GM21423 (cell line): ENCODE data around the gene OBP2B.

Experiments
- ATAC-seq: cut with Tn5 transposase; IDR thresholded peaks from one replicate; pipeline ENCODE4 v1.9.1; 2021; ENCODE audit warnings: mild to moderate bottlenecking, moderate library complexity; ENCODE audit not compliant: unreplicated experiment

The OBP2B gene

GRCh38 chr9:133202688-133203453, 6.2 kb downstream of the OBP2B start:
- no peak for ATAC-seq

GRCh38 chr9:133202145-133202513, 6.9 kb downstream of the OBP2B start:
- no peak for ATAC-seq

- no peak for ATAC-seq
Observed at GRCh38 chr9:133201424-133202144, 7.5 kb downstream of the OBP2B start.

- no peak for ATAC-seq
Observed at GRCh38 chr9:133200631-133201030, 8.4 kb downstream of the OBP2B start.

- ATAC-seq: no peak
Observed at GRCh38 chr9:133199648-133200321, 9.3 kb downstream of the OBP2B start.

GRCh38 chr9:133195029-133195428, 14.0 kb downstream of the OBP2B start:
- no peak for ATAC-seq

GRCh38 chr9:133194597-133194996, 14.5 kb downstream of the OBP2B start:
- no peak for ATAC-seq

GRCh38 chr9:133191989-133192388, 17.1 kb downstream of the OBP2B start:
- no peak for ATAC-seq

GRCh38 chr9:133189826-133190225, 19.2 kb downstream of the OBP2B start:
- no peak for ATAC-seq

GRCh38 chr9:133188843-133189180, 20.2 kb downstream of the OBP2B start:
- no peak for ATAC-seq

- ATAC-seq: no peak
Observed at GRCh38 chr9:133188006-133188842, 20.8 kb downstream of the OBP2B start.

- ATAC-seq: no peak
Observed at GRCh38 chr9:133187561-133188005, 21.5 kb downstream of the OBP2B start.

- ATAC-seq: no peak
Observed at GRCh38 chr9:133186736-133187135, 22.3 kb downstream of the OBP2B start.

- no peak for ATAC-seq
Observed at GRCh38 chr9:133184971-133185370, 24.1 kb downstream of the OBP2B start.

- ATAC-seq: no peak
Observed at GRCh38 chr9:133182151-133182550, 26.9 kb downstream of the OBP2B start.

GRCh38 chr9:133181561-133181960, 27.5 kb downstream of the OBP2B start:
- ATAC-seq: no peak

- ATAC-seq: no peak
Observed at GRCh38 chr9:133180953-133181352, 28.1 kb downstream of the OBP2B start.

- ATAC-seq: no peak
Observed at GRCh38 chr9:133173056-133173455, 36.0 kb downstream of the OBP2B start.

- no peak for ATAC-seq
Observed at GRCh38 chr9:133171161-133171961, 37.7 kb downstream of the OBP2B start.

- no peak for ATAC-seq
Observed at GRCh38 chr9:133170716-133171115, 38.3 kb downstream of the OBP2B start.
